HG03064 (cell line): ENCODE measurements around the gene KDM8.

ENCODE experiments used
- ATAC-seq: cut with Tn5 transposase; IDR thresholded peaks from one replicate; pipeline ENCODE4 v1.9.1; 2021; ENCODE audit warnings: low read depth; ENCODE audit not compliant: unreplicated experiment

KDM8 gene

GRCh38 chr16:27214084-27214961, 11.0 kb downstream of the KDM8 start:
- no peak for ATAC-seq

GRCh38 chr16:27215660-27216059, 12.3 kb downstream of the KDM8 start:
- ATAC-seq, result no peak

GRCh38 chr16:27216297-27216885, 13.1 kb downstream of the KDM8 start:
- no peak for ATAC-seq

GRCh38 chr16:27217256-27217655, 13.9 kb downstream of the KDM8 start:
- no peak for ATAC-seq

- no peak for ATAC-seq
Observed at GRCh38 chr16:27218756-27219155, 15.4 kb downstream of the KDM8 start.

- no peak for ATAC-seq
Observed at GRCh38 chr16:27219161-27219560, 15.8 kb downstream of the KDM8 start.

- no peak for ATAC-seq
Observed at GRCh38 chr16:27220120-27220519, 16.8 kb downstream of the KDM8 start.

GRCh38 chr16:27220527-27220926, 17.2 kb downstream of the KDM8 start:
- no peak for ATAC-seq

GRCh38 chr16:27220991-27221390, 17.7 kb downstream of the KDM8 start:
- ATAC-seq, result no peak

- ATAC-seq, result no peak
Observed at GRCh38 chr16:27221576-27222248, 18.4 kb downstream of the KDM8 start.

GRCh38 chr16:27222249-27223225, 19.2 kb downstream of the KDM8 start:
- ATAC-seq, result no peak

GRCh38 chr16:27223226-27223610, 19.9 kb downstream of the KDM8 start:
- ATAC-seq, result no peak

GRCh38 chr16:27223701-27224100, 20.4 kb downstream of the KDM8 start:
- no peak for ATAC-seq

GRCh38 chr16:27224271-27224737, 21.0 kb downstream of the KDM8 start:
- ATAC-seq, result no peak

- ATAC-seq, result no peak
Observed at GRCh38 chr16:27224741-27225300, 21.5 kb downstream of the KDM8 start.

GRCh38 chr16:27225536-27226360, 22.4 kb downstream of the KDM8 start:
- ATAC-seq, result no peak

- ATAC-seq, result no peak
Observed at GRCh38 chr16:27226476-27226875, 23.1 kb downstream of the KDM8 start.

GRCh38 chr16:27226976-27227705, 23.8 kb downstream of the KDM8 start:
- ATAC-seq, result no peak
